HG02642 (cell line): ENCODE results near the gene FOXN3.

Source experiments
- ATAC-seq: cut with Tn5 transposase; IDR thresholded peaks from one replicate; pipeline ENCODE4 v1.9.1; 2021; ENCODE audit warnings: mild to moderate bottlenecking; ENCODE audit not compliant: unreplicated experiment, poor library complexity

FOXN3 gene

GRCh38 chr14:89289477-89289876, 127.6 kb downstream of the FOXN3 start:
- ATAC-seq, result no peak

- no peak for ATAC-seq
Observed at GRCh38 chr14:89288114-89288513, 128.9 kb downstream of the FOXN3 start.

- no peak for ATAC-seq
Observed at GRCh38 chr14:89284333-89285058, 132.5 kb downstream of the FOXN3 start.

GRCh38 chr14:89283327-89284060, 133.5 kb downstream of the FOXN3 start:
- peak; percentile 60 for ATAC-seq

GRCh38 chr14:89282191-89282590, 134.8 kb downstream of the FOXN3 start:
- no peak for ATAC-seq

GRCh38 chr14:89280600-89280999, 136.4 kb downstream of the FOXN3 start:
- ATAC-seq, result no peak

GRCh38 chr14:89279649-89280232, 137.3 kb downstream of the FOXN3 start:
- no peak for ATAC-seq

- no peak for ATAC-seq
Observed at GRCh38 chr14:89277203-89277602, 139.8 kb downstream of the FOXN3 start.

- ATAC-seq, result peak; percentile 97
Observed at GRCh38 chr14:89276424-89276975, 140.5 kb downstream of the FOXN3 start.

GRCh38 chr14:89270439-89271227, 146.4 kb downstream of the FOXN3 start:
- no peak for ATAC-seq

GRCh38 chr14:89269404-89269803, 147.6 kb downstream of the FOXN3 start:
- no peak for ATAC-seq

GRCh38 chr14:89268514-89268913, 148.5 kb downstream of the FOXN3 start:
- ATAC-seq, result no peak

GRCh38 chr14:89267656-89268055, 149.4 kb downstream of the FOXN3 start:
- ATAC-seq, result no peak

- no peak for ATAC-seq
Observed at GRCh38 chr14:89267163-89267562, 149.9 kb downstream of the FOXN3 start.

- ATAC-seq, result no peak
Observed at GRCh38 chr14:89266754-89267153, 150.3 kb downstream of the FOXN3 start.

- ATAC-seq, result no peak
Observed at GRCh38 chr14:89265234-89265633, 151.8 kb downstream of the FOXN3 start.

- ATAC-seq, result no peak
Observed at GRCh38 chr14:89264196-89264800, 152.7 kb downstream of the FOXN3 start.

GRCh38 chr14:89262041-89262440, 155.0 kb downstream of the FOXN3 start:
- ATAC-seq, result no peak

GRCh38 chr14:89260898-89261297, 156.1 kb downstream of the FOXN3 start:
- ATAC-seq, result no peak
